HL-60 (cell line): Measurements from ENCODE around the gene SLC38A2.
A peak's percentile ranks its signal among the peaks of the same experiment; 100 is the strongest.

Source experiments
- DNase-seq, 2 experiments: peaks; one replicate each; pipeline ENCODE4 v3.0.0-alpha.2; 2010 to 2020; ENCODE audit warnings: low read depth in 1 of 2, low spot score in 1 of 2
- H3K27ac ChIP-seq: fragments of 250-450 bp; sonication (Bioruptor Pico); replicated peaks from 2 replicates; pipeline ENCODE4 v1.5.1; 2020; ENCODE audit warnings: mild to moderate bottlenecking, moderate library complexity
- H3K27me3 ChIP-seq: fragments of 250-450 bp; sonication (Bioruptor Pico); 2 replicates; pipeline ENCODE4 v1.5.1; 2021; ENCODE audit warnings: mild to moderate bottlenecking, moderate library complexity; ENCODE audit not compliant: insufficient read depth, poor library complexity, severe bottlenecking
- H3K4me3 ChIP-seq: replicated peaks from 2 replicates; pipeline ENCODE4 v1.5.1; 2011; ENCODE audit warnings: mild to moderate bottlenecking, control low read depth, low read length; ENCODE audit not compliant: insufficient read depth
- CTCF ChIP-seq: IDR thresholded peaks from one replicate; pipeline ENCODE4 v1.5.1; 2011; ENCODE audit warnings: low read length, control low read depth, inconsistent platforms; ENCODE audit not compliant: insufficient read depth
- GABPA ChIP-seq: IDR thresholded peaks from 2 replicates; pipeline ENCODE4 v1.6.1; 2012; ENCODE audit warnings: low read depth
- POLR2AphosphoS5 ChIP-seq: IDR thresholded peaks from 2 replicates; pipeline ENCODE4 v1.6.1; 2012; ENCODE audit warnings: low read depth
- REST ChIP-seq: IDR thresholded peaks from 2 replicates; pipeline ENCODE4 v1.6.1; 2012; ENCODE audit warnings: low read depth; ENCODE audit not compliant: insufficient replicate concordance
- SPI1 ChIP-seq: IDR thresholded peaks from 2 replicates; pipeline ENCODE4 v1.6.1; 2012; ENCODE audit warnings: low read depth, mild to moderate bottlenecking, borderline replicate concordance

The SLC38A2 gene

GRCh38 chr12:46385438-46385837 is 12.9 kb upstream of the SLC38A2 start:
- Histone ChIP-seq H3K27ac (peak overlapping the region; percentile 93), H3K27me3 (no peaks in the 10 kb centered on the region), H3K4me3 (no peak overlapping the region)
- no peak for DNase-seq
- TF ChIP-seq SPI1, result no peak
- TF ChIP-seq GABPA, result no peak
- no peak for TF ChIP-seq REST
- no peak for TF ChIP-seq CTCF
- no peak for TF ChIP-seq POLR2AphosphoS5

GRCh38 chr12:46384451-46385309 is 12.1 kb upstream of the SLC38A2 start:
- peak overlapping the region; percentile 93 for H3K27ac ChIP-seq
- peak overlapping the region; percentile 59 for H3K4me3 ChIP-seq
- no peak for DNase-seq
- TF ChIP-seq GABPA (no peak), CTCF (no peak), SPI1 (no peak), REST (no peak), POLR2AphosphoS5 (no peak)
- H3K27me3 ChIP-seq, result no peaks in the 10 kb centered on the region

- H3K27ac ChIP-seq, result peak overlapping the region; percentile 93
- peak overlapping the region; percentile 59 for H3K4me3 ChIP-seq
- no peaks in the 10 kb centered on the region for H3K27me3 ChIP-seq
- TF ChIP-seq POLR2AphosphoS5, result peak; percentile 84
- 0 out of 2 replicates have a peak, but pooled peaks have one; percentile 10 for TF ChIP-seq GABPA
- TF ChIP-seq REST, result peak; percentile 51
- TF ChIP-seq CTCF, result no peak
- TF ChIP-seq SPI1, result 0 out of 2 replicates have a peak, but pooled peaks have one; percentile 10
- DNase-seq, result peak in 1 of 2 experiments; percentile 79
These were observed 11.3 kb upstream of the SLC38A2 start for GRCh38 chr12:46383654-46384450.
